HL-60/S4 treated with retinoic acid at 250 ng/mL for 4 days and 3 days (cell line): ENCODE results near the gene ZNF687.

Experiments
- in situ Hi-C: fragments of 300-500 bp; cut with MboI; formaldehyde crosslinking; loops from 2 replicates; pipeline ENCODE4 v1.7.0; 2022; ENCODE audit warnings: low sequenced_read_pairs

Gene ZNF687

GRCh38 chr1:151312411-151312810, 30.3 kb downstream of the ZNF687 start:
- in situ Hi-C loops, result no loop called here

GRCh38 chr1:151312826-151313225, 30.7 kb downstream of the ZNF687 start:
- in situ Hi-C loops, result no loop called here

GRCh38 chr1:151313501-151313900, 31.4 kb downstream of the ZNF687 start:
- in situ Hi-C loops, result no loop called here

- in situ Hi-C loops, result no loop called here
Observed at GRCh38 chr1:151314137-151314875, 32.2 kb downstream of the ZNF687 start.

- in situ Hi-C loops, result no loop called here
Observed at GRCh38 chr1:151315565-151316235, 33.6 kb downstream of the ZNF687 start.

GRCh38 chr1:151318975-151319374, 36.9 kb downstream of the ZNF687 start:
- in situ Hi-C loops, result no loop called here

- in situ Hi-C loops, result no loop called here
Observed at GRCh38 chr1:151324390-151324930, 42.4 kb downstream of the ZNF687 start.

- in situ Hi-C loops, result no loop called here
Observed at GRCh38 chr1:151325231-151325630, 43.1 kb downstream of the ZNF687 start.

GRCh38 chr1:151325646-151326429, 43.7 kb downstream of the ZNF687 start:
- in situ Hi-C loops, result no loop called here

GRCh38 chr1:151326619-151327222, 44.6 kb downstream of the ZNF687 start:
- in situ Hi-C loops, result no loop called here

- in situ Hi-C loops, result no loop called here
Observed at GRCh38 chr1:151327223-151327902, 45.3 kb downstream of the ZNF687 start, which contains the start of gene PI4KB. Gene PI4KB, minus strand, starts transcription at chr1:151327416. Its CDS starts 10,935 bp downstream, at chr1:151316481.

- in situ Hi-C loops, result no loop called here
Observed at GRCh38 chr1:151327903-151328674, 46.0 kb downstream of the ZNF687 start.

GRCh38 chr1:151334822-151335221, 52.7 kb downstream of the ZNF687 start:
- in situ Hi-C loops, result no loop called here

GRCh38 chr1:151336556-151336955, 54.5 kb downstream of the ZNF687 start:
- in situ Hi-C loops, result no loop called here

- in situ Hi-C loops, result no loop called here
Observed at GRCh38 chr1:151340870-151341754, 59.0 kb downstream of the ZNF687 start.
